Activated CD8-positive, alpha-beta T cell treated with anti-CD3 and anti-CD28 coated beads for 36 hours (primary cell): ENCODE results near the gene CYB5RL. TPM values are rescaled to one million over a fixed set of nuclear protein-coding genes. Genes with fewer than 3 reads are reported as not detected.
A peak's percentile ranks its signal among the peaks of the same experiment; 100 is the strongest.

Experiments used
- ATAC-seq: fragments of 200-7000 bp; cut with Tn5 transposase; one replicate; pipeline ENCODE4 v1.10.0; 2021; ENCODE audit warnings: mild to moderate bottlenecking, moderate library complexity
- CTCF ChIA-PET: fragments of 350-600 bp; sonication (Branson Sonifier 250); formaldehyde crosslinking; loops from one replicate; lab custom pipeline; 2021; ENCODE audit warnings: antibody characterized with exemption; lab: Charles Lee
- POLR2A ChIA-PET: fragments of 350-600 bp; sonication (Branson Sonifier 250); formaldehyde crosslinking; loops from one replicate; lab custom pipeline; 2021; ENCODE audit warnings: antibody characterized with exemption; lab: Charles Lee
- DNase-seq: peaks from one replicate; pipeline ENCODE4 v3.0.0-alpha.2; 2020
- H3K27ac Mint-ChIP-seq: one replicate; pipeline ENCODE4 v1.8.0; 2021; ENCODE audit warnings: mild to moderate bottlenecking, mixed read lengths
- H3K27me3 Mint-ChIP-seq: one replicate; pipeline ENCODE4 v1.8.0; 2021; ENCODE audit warnings: mixed read lengths
- H3K36me3 Mint-ChIP-seq: one replicate; pipeline ENCODE4 v1.8.0; 2021; ENCODE audit warnings: low read depth, mixed read lengths
- H3K4me1 Mint-ChIP-seq: one replicate; pipeline ENCODE4 v1.8.0; 2021; ENCODE audit warnings: low read depth, mixed read lengths
- H3K4me3 Mint-ChIP-seq: one replicate; pipeline ENCODE4 v1.8.0; 2021; ENCODE audit warnings: mild to moderate bottlenecking, moderate library complexity, mixed read lengths
- H3K9me3 Mint-ChIP-seq: one replicate; pipeline ENCODE4 v1.8.0; 2021; ENCODE audit warnings: mixed read lengths
- intact Hi-C: fragments of 100-400 bp; cut with micrococcal nuclease; formaldehyde crosslinking; loops from one replicate; pipeline ENCODE4 v1.10.0; 2022
- total RNA-seq, 2 experiments: library from RNA; stranded (reverse); gene quantifications; one replicate each; pipeline ENCODE4 v1.2.3, GENCODE V29; 2021
- TF ChIP-seq, protein P1 (sequence below): fragments of 200-600 bp; IDR thresholded peaks from one replicate; pipeline ENCODE4 v1.8.0; 2022; ENCODE audit warnings: antibody characterized with exemption, mild to moderate bottlenecking

Gene CYB5RL
- total RNA-seq, 2 experiments from 2014 or later = 11.4 to 12.6 TPM

DNA sequence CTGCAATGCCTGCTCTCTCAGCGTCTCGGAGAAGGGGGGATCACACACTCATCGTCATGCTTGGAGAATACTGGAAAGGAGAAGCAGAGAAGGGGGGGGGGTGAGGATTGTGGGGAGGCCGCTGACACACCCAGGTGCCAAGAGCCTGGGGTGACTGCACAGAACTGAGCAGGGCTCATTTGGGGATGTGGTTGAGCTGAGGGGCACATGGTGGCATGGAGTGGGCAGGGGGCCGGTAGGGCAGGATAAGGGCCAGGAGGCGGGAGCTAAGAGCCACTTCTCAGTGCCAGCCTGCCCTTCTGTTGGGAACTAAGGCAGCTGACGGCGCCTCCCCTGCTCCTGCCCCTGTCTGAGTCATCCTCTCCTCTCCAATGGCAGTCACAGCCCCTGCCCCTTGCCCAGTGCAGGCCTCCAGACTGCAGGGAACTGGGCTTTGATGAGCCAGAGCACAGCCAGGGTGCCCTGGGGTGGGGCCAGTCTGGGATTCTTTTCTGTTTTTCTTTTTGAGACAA is 27.3 kb upstream of the CYB5RL start:
- no peaks in the 10 kb centered on the region for H3K27me3 Mint-ChIP-seq
- ChIA-PET CTCF (interaction anchor here (1.9 kb wide), 1 partner anchor 263 kb away, joined by 4 read pairs; no protein-coding TSS in a partner anchor), POLR2A (no interaction called here)
- intact Hi-C loops = no loop called here
- no peaks in the 10 kb centered on the region for H3K9me3 Mint-ChIP-seq
- H3K36me3 Mint-ChIP-seq = peaks cover 11% of the 10 kb centered on the region
- no peak overlapping the region for H3K4me3 Mint-ChIP-seq
- DNase-seq (no peak), ATAC-seq (no peak)
- TF ChIP-seq, protein P1, sequence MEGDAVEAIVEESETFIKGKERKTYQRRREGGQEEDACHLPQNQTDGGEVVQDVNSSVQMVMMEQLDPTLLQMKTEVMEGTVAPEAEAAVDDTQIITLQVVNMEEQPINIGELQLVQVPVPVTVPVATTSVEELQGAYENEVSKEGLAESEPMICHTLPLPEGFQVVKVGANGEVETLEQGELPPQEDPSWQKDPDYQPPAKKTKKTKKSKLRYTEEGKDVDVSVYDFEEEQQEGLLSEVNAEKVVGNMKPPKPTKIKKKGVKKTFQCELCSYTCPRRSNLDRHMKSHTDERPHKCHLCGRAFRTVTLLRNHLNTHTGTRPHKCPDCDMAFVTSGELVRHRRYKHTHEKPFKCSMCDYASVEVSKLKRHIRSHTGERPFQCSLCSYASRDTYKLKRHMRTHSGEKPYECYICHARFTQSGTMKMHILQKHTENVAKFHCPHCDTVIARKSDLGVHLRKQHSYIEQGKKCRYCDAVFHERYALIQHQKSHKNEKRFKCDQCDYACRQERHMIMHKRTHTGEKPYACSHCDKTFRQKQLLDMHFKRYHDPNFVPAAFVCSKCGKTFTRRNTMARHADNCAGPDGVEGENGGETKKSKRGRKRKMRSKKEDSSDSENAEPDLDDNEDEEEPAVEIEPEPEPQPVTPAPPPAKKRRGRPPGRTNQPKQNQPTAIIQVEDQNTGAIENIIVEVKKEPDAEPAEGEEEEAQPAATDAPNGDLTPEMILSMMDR = no peak
- peaks cover 31% of the 10 kb centered on the region for H3K4me1 Mint-ChIP-seq
- peak overlapping the region; percentile 57 for H3K27ac Mint-ChIP-seq

DNA sequence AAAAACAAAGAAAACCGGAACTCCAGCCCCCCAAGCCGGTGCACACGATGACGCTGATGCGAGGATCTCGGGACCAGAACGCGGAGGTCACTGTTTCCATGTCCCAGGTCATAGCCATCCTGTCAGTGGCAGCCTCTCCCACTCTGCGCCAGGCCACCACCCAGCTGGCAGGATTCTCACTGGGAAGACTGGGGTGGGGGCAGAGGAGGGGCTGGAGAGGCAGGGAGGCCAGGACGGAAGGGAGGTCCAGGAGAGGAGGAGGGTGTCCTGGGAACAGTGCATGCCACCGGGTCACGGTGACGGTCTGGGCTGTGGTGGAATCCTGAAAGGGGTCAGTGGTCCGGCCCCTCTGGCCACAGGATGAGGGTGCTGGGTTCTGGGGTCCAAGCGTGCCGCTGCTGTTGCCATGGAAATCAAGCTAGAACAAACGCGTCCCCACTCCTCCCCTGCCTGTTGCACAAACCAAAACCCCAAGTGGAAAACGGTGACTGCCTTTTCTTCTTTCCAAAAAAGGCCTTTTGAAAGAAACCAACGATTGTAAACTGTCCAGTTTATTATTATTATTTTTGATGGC is 26.2 kb upstream of the CYB5RL start:
- no peak overlapping the region for H3K27ac Mint-ChIP-seq
- H3K4me1 Mint-ChIP-seq = peaks cover 27% of the 10 kb centered on the region
- intact Hi-C loops = no loop called here
- H3K27me3 Mint-ChIP-seq = no peaks in the 10 kb centered on the region
- DNase-seq (no peak), ATAC-seq (no peak)
- H3K36me3 Mint-ChIP-seq = peaks cover 8% of the 10 kb centered on the region
- CTCF ChIA-PET = no interaction called here
- H3K9me3 Mint-ChIP-seq = no peaks in the 10 kb centered on the region
- POLR2A ChIA-PET = interaction anchor here (0.6 kb wide), 1 partner anchor 499 kb away, joined by 3 read pairs; no protein-coding TSS in a partner anchor
- no peak overlapping the region for H3K4me3 Mint-ChIP-seq
- TF ChIP-seq, protein P1 = no peak

DNA sequence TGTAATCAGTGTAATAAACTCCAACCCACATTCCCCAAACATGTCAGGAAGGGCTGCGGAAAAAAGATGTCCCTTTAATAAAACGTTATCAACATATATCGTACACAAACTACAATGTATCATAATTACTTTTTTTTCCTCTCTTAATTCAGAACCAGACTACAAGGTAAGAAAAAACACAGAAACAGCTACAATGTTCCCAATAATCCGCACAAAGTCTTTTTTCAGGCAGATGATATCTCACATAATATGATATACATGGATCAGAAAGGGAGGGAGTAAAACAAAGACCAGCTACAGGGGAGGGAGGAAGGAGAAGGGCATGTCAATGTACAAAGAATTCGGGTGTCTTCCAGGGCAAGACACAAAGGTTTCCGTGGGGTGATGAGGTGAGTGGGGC is 25.5 kb upstream of the CYB5RL start:
- no peaks in the 10 kb centered on the region for H3K9me3 Mint-ChIP-seq
- peaks cover 20% of the 10 kb centered on the region for H3K4me1 Mint-ChIP-seq
- CTCF ChIA-PET = no interaction called here
- H3K27me3 Mint-ChIP-seq = no peaks in the 10 kb centered on the region
- POLR2A ChIA-PET = no interaction called here
- no peak overlapping the region for H3K4me3 Mint-ChIP-seq
- DNase-seq = no peak
- intact Hi-C loops = no loop called here
- ATAC-seq = no peak
- TF ChIP-seq, protein P1 = no peak
- peaks cover 6% of the 10 kb centered on the region for H3K36me3 Mint-ChIP-seq
- no peak overlapping the region for H3K27ac Mint-ChIP-seq

DNA sequence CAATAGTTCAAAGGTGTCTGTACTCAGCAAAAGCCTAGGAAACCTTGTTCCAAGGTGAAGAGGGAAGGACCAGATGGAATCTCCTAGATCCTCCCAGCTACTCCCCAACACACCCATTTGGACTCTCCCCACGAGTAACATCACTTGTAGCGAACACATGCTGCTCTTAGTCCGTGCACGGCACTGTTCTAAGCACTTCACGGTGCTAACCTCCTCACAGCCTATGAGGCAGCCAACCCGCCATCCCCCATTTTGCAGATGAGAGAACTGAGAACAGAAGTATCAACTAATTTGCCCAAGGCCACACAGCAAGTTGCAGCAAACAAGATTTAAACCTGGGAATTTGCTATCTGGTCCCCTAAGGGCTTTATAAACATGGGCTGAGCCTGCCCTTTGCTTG is 24.4 kb upstream of the CYB5RL start:
- Mint-ChIP-seq H3K4me1 (peaks cover 13% of the 10 kb centered on the region), H3K9me3 (no peaks in the 10 kb centered on the region), H3K36me3 (peaks cover 8% of the 10 kb centered on the region), H3K27ac (no peak overlapping the region), H3K4me3 (no peak overlapping the region), H3K27me3 (no peaks in the 10 kb centered on the region)
- TF ChIP-seq, protein P1 = no peak
- no peak for ATAC-seq
- DNase-seq = no peak
- ChIA-PET POLR2A (interaction anchor here (0.7 kb wide), 1 partner anchor 512 kb away, joined by 4 read pairs; no protein-coding TSS in a partner anchor), CTCF (no interaction called here)
- intact Hi-C loops = no loop called here

DNA sequence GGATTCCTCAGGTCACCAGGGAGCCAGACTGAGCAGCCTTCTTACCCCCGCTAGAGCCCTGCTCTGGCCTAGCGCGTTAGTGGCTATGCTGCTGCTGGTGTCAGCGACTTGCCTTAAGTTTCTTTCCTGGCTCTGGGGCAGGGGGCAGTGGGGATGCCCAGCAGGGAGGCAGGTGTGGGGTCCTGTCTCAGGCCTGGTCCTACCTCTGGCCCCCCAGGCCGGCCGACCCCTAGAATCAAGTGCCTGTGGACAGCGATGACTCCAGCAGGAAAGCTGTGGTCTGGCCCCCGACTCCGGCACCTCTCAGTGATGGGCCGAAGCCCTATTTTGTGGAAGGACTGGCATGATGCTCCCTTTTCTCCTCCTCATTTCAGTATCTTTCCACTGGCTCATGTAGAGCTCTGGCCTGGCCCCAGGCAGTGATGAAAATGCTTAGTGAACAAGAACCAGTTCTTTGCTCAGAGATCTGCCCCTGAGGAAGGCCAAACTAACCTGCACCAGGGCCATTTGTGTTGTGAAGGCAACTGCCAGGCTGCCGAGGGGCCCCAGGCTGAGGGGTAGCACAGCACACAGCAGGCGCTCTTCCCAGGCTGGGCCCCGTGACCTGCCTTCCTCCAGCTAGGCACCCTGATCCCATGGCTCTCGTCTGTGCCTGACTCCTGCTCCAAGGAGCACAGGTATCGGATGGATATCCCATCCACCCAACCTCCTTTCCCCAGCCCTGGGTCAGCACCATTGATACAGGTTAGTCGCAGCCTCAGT is 23.8 kb upstream of the CYB5RL start:
- intact Hi-C loops = no loop called here
- Mint-ChIP-seq H3K27me3 (no peaks in the 10 kb centered on the region), H3K4me3 (no peak overlapping the region), H3K4me1 (peaks cover 9% of the 10 kb centered on the region), H3K36me3 (peaks cover 10% of the 10 kb centered on the region), H3K27ac (peak overlapping the region; percentile 7), H3K9me3 (no peaks in the 10 kb centered on the region)
- DNase-seq (no peak), ATAC-seq (no peak)
- ChIA-PET CTCF (no interaction called here), POLR2A (interaction anchor here (0.6 kb wide), 1 partner anchor 46 kb away, joined by 3 read pairs; no protein-coding TSS in a partner anchor)
- TF ChIP-seq, protein P1 = no peak
